LNCAP (cell line): ENCODE measurements around the gene P4HTM.
A peak's percentile ranks its signal among the peaks of the same experiment; 100 is the strongest.

ENCODE experiments used
- TF ChIP-seq, protein P1 (sequence below): fragments of 450-650 bp; IDR thresholded peaks from 2 replicates; pipeline ENCODE4 v1.5.1; 2017; ENCODE audit warnings: mild to moderate bottlenecking

The P4HTM gene

DNA sequence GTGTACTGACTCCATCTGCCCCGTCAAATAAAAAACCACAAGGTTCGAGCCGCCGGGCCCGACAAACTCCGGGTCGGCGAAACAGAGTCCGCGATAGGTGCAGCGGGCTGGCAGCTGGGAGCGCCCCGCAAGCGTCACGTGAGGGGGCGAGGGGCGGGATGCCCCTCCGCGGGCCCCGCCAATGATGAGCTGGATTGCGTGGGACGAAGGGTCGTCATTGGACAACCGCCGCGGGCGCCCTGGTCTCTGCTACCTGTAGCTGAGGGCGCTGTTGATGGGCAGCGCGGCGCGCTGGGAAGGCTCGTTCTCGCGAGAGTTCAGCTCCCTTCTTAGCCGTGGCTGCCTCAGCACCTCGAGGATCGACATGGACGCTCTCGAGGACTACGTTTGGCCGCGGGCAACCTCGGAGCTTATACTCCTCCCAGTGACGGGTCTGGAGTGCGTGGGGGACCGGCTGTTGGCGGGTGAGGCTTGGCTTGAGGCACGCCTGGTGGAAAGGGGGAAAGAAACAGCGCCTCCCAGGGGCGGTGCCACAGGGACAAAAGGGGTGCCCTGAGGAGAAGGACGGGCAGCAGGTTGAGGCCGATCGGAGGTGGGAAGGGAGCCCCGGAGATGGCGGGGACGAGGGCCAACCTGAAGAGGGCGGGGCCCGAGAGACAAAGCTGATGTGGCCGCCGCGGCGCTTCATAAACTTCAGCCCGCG lies 17.2 kb downstream of the P4HTM start, which contains the start of gene WDR6:
Gene WDR6 (plus strand): TSS at position 324 of the 703 bp plus-strand sequence. CDS start 41 bp downstream, at position 365.
- TF ChIP-seq, protein P1, sequence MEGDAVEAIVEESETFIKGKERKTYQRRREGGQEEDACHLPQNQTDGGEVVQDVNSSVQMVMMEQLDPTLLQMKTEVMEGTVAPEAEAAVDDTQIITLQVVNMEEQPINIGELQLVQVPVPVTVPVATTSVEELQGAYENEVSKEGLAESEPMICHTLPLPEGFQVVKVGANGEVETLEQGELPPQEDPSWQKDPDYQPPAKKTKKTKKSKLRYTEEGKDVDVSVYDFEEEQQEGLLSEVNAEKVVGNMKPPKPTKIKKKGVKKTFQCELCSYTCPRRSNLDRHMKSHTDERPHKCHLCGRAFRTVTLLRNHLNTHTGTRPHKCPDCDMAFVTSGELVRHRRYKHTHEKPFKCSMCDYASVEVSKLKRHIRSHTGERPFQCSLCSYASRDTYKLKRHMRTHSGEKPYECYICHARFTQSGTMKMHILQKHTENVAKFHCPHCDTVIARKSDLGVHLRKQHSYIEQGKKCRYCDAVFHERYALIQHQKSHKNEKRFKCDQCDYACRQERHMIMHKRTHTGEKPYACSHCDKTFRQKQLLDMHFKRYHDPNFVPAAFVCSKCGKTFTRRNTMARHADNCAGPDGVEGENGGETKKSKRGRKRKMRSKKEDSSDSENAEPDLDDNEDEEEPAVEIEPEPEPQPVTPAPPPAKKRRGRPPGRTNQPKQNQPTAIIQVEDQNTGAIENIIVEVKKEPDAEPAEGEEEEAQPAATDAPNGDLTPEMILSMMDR = peak; percentile 27; the same call in 1 of the 2 replicates

DNA sequence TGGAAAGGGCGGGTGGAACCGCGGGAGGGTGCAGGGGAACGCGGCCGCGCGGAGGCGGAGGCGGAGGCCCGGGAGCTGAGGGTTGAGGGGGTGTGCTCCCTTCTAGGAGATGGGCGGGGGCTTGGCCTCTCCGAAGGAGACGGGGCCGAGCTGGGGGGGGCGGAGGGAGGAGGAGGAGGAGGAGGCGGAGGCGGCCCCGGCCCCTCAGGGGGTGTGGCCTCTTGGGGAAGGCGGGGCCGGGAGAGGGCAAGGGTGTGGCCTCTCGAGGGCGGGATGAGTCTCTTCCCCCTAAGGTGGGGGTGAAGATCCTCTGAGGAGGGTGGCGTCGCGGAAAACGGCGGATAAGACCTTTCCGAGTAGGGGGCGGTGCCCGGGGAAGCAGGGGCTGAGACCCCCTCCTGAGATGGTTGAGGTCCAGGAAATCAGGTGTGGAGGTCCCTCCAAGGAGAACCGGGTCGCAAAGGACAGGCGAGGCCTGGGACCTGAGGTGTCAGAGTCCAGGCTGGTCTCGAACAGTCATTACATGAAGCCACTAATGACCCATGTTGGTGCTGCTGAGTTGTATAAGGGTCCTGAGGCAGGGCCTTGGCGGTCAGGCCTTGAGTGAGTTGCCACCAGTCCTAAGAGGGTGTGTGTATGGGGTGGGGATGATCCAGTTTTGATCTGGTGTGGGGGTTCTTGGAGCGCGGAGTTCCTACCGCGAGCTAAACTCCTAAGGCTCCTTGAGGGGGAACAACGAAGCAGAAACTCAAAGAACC lies 17.9 kb downstream of the P4HTM start:
- TF ChIP-seq, protein P1 = no peak

DNA sequence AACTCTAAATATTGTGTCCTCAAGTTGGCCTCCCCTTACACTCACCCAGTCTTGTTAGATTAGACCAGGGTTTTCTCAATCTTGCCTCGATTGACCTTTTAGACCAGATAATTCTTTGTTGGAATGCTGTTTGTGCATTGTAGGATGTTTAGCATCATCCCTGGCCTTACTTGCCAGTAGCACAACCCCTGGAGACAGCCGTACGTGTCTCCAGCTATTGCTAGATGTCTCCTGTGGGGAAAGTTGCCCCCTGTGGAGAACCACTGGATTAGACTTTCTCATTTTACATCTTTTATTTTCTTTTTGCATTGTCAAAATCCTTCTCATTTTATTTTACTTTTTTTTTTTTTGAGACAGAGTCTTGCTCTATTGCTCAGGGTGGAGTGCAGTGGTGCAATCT lies 19.4 kb downstream of the P4HTM start:
- TF ChIP-seq, protein P1 = no peak

DNA sequence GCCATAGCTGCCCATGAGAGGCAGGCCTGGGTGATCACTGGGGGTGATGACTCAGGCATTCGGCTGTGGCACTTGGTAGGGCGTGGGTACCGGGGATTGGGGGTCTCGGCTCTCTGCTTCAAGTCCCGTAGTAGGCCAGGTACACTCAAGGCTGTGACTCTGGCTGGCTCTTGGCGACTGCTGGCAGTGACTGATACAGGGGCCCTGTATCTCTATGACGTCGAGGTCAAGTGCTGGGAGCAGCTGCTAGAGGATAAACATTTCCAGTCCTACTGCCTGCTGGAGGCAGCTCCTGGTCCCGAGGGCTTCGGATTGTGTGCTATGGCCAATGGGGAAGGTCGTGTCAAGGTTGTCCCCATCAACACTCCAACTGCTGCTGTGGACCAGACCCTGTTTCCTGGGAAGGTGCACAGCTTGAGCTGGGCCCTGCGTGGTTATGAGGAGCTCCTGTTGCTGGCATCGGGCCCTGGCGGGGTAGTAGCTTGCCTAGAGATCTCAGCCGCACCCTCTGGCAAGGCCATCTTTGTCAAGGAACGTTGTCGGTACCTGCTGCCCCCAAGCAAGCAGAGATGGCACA lies 22.5 kb downstream of the P4HTM start:
- TF ChIP-seq, protein P1 = no peak

DNA sequence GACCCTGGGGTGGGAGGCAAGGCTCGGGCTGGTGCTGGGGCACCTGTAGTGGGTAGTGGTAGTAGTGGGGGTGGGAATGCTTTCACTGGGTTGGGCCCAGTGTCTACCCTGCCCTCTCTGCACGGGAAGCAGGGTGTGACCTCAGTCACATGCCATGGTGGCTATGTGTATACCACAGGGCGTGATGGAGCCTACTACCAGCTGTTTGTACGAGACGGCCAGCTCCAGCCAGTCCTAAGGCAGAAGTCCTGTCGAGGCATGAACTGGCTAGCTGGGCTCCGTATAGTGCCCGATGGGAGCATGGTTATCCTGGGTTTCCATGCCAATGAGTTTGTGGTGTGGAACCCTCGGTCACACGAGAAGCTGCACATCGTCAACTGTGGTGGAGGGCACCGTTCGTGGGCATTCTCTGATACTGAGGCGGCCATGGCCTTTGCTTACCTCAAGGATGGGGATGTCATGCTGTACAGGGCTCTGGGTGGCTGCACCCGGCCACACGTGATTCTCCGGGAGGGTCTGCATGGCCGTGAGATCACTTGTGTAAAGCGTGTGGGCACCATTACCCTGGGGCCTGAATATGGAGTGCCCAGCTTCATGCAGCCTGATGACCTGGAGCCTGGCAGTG lies 23.2 kb downstream of the P4HTM start:
- TF ChIP-seq, protein P1 = no peak

DNA sequence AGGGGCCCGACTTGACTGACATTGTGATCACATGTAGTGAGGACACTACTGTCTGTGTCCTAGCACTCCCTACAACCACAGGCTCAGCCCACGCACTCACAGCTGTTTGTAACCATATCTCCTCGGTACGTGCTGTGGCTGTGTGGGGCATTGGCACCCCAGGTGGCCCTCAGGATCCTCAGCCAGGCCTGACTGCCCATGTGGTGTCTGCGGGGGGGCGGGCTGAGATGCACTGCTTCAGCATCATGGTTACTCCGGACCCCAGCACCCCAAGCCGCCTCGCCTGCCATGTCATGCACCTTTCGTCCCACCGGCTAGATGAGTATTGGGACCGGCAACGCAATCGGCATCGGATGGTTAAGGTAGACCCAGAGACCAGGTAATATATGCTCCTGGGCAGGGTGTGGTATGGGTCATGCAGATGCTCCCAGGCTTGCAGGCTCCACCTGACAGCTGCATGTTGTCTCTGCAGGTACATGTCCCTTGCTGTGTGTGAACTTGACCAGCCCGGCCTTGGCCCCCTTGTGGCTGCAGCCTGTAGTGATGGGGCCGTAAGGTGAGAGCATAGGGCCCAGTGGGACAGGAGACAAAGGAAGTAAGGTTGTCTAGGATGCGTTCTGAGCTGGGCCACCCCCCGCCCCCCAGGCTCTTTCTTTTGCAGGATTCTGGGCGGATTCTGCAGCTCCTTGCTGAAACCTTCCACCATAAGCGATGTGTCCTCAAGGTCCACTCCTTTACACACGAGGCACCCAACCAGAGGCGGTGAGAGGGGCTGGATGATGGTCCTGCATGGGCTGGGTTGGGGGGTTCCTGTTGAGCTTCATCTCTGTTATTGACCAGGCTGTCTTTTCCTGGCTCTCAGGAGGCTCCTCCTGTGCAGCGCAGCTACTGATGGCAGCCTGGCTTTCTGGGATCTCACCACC lies 24.0 kb downstream of the P4HTM start:
- TF ChIP-seq, protein P1 = peak; percentile 60
